Common myeloid progenitor, CD34-positive (primary cell): ENCODE data around the gene EFNB2.

Experiments used
- CTCF ChIA-PET: fragments of 350-600 bp; sonication (Branson Sonifier 250); formaldehyde crosslinking; loops from one replicate; lab custom pipeline; 2021; ENCODE audit warnings: antibody characterized with exemption; lab: Charles Lee
- POLR2A ChIA-PET: fragments of 350-600 bp; sonication (Branson Sonifier 250); formaldehyde crosslinking; loops from one replicate; lab custom pipeline; 2021; ENCODE audit warnings: antibody characterized with exemption; lab: Charles Lee
- DNase-seq, 3 donors: peaks; one replicate each; pipeline versions ENCODE4 v3.0.0 to v3.0.0-alpha.2; 2013
- H3K27ac ChIP-seq, 2 experiments: 1 replicate in 1 of 2; 2 replicates in 1 of 2; pipeline ENCODE4 v1.7.0; 2013; ENCODE audit warnings: inconsistent platforms in 2 of 2, low read length in 2 of 2, mild to moderate bottlenecking in 2 of 2, low read depth in 1 of 2, moderate library complexity in 1 of 2; ENCODE audit not compliant: severe bottlenecking in 2 of 2, insufficient read depth in 1 of 2, poor library complexity in 1 of 2
- H3K27me3 ChIP-seq, 5 experiments: replicated peaks in 2 of 5; 1 replicate in 3 of 5; 2 replicates in 2 of 5; pipeline versions ENCODE4 v1.6.1 to v1.7.0; 2013; ENCODE audit warnings: low read length in 4 of 5, mild to moderate bottlenecking in 2 of 5, moderate library complexity in 2 of 5, inconsistent platforms in 1 of 5; ENCODE audit not compliant: insufficient read depth in 5 of 5, control insufficient read depth in 4 of 5
- H3K36me3 ChIP-seq, 4 experiments: 1 replicate in 2 of 4; 2 replicates in 2 of 4; pipeline versions ENCODE4 v1.6.1 to v1.7.0; 2013; ENCODE audit warnings: low read length in 3 of 4, control low read depth in 1 of 4, mild to moderate bottlenecking in 1 of 4; ENCODE audit not compliant: control insufficient read depth in 4 of 4, insufficient read depth in 4 of 4
- H3K4me1 ChIP-seq, 4 experiments: 1 replicate in 3 of 4; 2 replicates in 1 of 4; pipeline versions ENCODE4 v1.6.1 to v1.7.1; 2013; ENCODE audit warnings: low read length in 3 of 4, mild to moderate bottlenecking in 3 of 4, control low read depth in 1 of 4, inconsistent platforms in 1 of 4, moderate library complexity in 1 of 4; ENCODE audit not compliant: control insufficient read depth in 4 of 4, insufficient read depth in 4 of 4; ENCODE audit errors: control extremely low read depth in 1 of 4
- H3K4me3 ChIP-seq, 7 experiments: 1 replicate in 4 of 7; 2 replicates in 3 of 7; pipeline versions ENCODE4 v1.5.1 to v1.7.0; 2013; ENCODE audit warnings: mild to moderate bottlenecking in 7 of 7, low read length in 6 of 7, moderate library complexity in 6 of 7, inconsistent platforms in 2 of 7, low read depth in 2 of 7, control low read depth in 1 of 7; ENCODE audit not compliant: insufficient read depth in 4 of 7, control insufficient read depth in 1 of 7; ENCODE audit errors: extremely low read depth in 1 of 7
- H3K9me3 ChIP-seq, 5 experiments: 1 replicate in 4 of 5; 2 replicates in 1 of 5; pipeline versions ENCODE4 v1.6.1 to v1.7.1; 2013; ENCODE audit warnings: low read length in 4 of 5, mild to moderate bottlenecking in 2 of 5, inconsistent platforms in 1 of 5, low read depth in 1 of 5, moderate library complexity in 1 of 5; ENCODE audit not compliant: control insufficient read depth in 4 of 5, insufficient read depth in 2 of 5; ENCODE audit errors: control extremely low read depth in 1 of 5
- WGBS: methylation state at CpG from one replicate; pipeline ENCODE4 v1.1.5; 2013; ENCODE audit not compliant: insufficient coverage; 5-methylcytosine and 5-hydroxymethylcytosine counted together

Gene EFNB2

DNA sequence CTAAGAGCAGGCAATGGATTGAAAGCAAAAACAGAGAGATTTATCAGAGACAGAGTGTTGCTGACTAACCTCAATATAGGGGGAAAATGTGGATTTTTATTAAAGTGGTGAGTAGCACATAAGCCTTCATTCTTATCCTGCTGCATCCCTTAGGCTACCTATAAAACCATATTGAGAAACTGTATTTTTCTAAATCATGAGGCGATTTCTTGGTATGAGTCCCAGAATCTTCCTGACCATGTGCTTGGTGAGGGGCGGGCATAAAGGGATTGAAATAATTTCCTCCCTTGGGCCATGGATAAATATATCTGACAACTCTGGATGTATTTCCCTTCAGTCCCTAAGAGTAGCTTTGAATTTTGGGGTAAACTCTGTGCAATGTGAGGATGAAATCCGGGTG is 72.8 kb downstream of the EFNB2 start:
- H3K27ac ChIP-seq, result no peak overlapping the region
- WGBS, result 100% methylated on average over 1 of the region's 3 CpGs
- no peaks in the 10 kb centered on the region for H3K9me3 ChIP-seq
- peaks cover 0 to 2% (median 0%) of the 10 kb centered on the region in 5 experiments for H3K27me3 ChIP-seq
- ChIA-PET POLR2A (no interaction called here), CTCF (no interaction called here)
- no peaks in the 10 kb centered on the region for H3K36me3 ChIP-seq
- H3K4me1 ChIP-seq, result peaks cover 0 to 4% (median 0%) of the 10 kb centered on the region in 4 experiments
- no peak for DNase-seq
- no peak overlapping the region for H3K4me3 ChIP-seq

DNA sequence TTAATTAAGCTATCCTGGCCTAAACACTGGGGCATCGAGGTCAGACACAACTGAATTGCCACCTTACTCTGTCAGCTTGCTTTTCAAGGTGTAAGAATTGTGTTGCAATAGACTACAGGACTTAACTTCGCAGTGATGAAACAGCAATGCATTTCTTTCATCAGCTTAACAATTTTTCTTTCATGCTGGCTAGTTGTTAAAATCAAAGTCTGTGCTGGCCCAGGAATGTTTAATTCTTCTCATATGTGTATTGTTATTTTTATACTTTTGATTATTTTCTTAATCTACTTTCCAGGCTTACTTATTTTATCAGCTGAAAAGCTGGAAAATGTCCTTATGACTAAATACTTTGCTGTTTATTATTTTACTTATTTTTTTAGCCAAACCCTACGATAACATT is 79.7 kb downstream of the EFNB2 start:
- WGBS, result 100% methylated on average over 2 of the region's 3 CpGs
- POLR2A ChIA-PET, result no interaction called here

DNA sequence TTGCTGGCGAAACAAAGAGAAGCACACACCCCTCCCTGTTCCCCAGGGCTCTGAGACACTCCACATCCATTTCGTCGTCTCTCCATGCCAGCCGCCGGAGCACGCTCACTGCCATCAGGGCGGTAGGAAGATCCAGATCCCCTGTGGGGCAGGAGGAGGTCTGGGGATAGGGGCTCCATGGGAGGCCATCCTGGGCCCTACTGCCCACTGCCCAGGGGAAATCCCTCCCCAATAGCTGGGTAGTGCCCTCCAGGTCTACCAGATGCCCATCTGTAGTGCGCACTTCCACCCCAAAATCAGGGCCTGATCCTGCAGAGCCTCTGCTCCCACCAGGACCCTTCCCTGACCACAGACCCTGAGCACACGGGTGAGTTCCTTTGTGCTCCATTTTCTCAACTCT is 80.3 kb downstream of the EFNB2 start:
- Histone ChIP-seq H3K27me3 (no peaks in the 10 kb centered on the region), H3K4me1 (no peaks in the 10 kb centered on the region), H3K4me3 (no peak overlapping the region), H3K9me3 (no peaks in the 10 kb centered on the region), H3K27ac (no peak overlapping the region), H3K36me3 (no peaks in the 10 kb centered on the region)
- ChIA-PET POLR2A (no interaction called here), CTCF (interaction anchor here (0.7 kb wide), 1 partner anchor 30 kb away, joined by 3 read pairs; no protein-coding TSS in a partner anchor)
- no peak for DNase-seq
- 100% methylated on average over 4 of the region's 9 CpGs for WGBS

More for the DNA sequence above, 79.7 kb downstream of the EFNB2 start:
- CTCF ChIA-PET, result interaction anchor here (2.2 kb wide), 1 partner anchor 10 kb away, joined by 7 read pairs; no protein-coding TSS in a partner anchor
- Histone ChIP-seq H3K4me3 (no peak overlapping the region), H3K27ac (no peak overlapping the region), H3K27me3 (no peaks in the 10 kb centered on the region), H3K9me3 (no peaks in the 10 kb centered on the region), H3K4me1 (no peaks in the 10 kb centered on the region), H3K36me3 (no peaks in the 10 kb centered on the region)
- no peak for DNase-seq

DNA sequence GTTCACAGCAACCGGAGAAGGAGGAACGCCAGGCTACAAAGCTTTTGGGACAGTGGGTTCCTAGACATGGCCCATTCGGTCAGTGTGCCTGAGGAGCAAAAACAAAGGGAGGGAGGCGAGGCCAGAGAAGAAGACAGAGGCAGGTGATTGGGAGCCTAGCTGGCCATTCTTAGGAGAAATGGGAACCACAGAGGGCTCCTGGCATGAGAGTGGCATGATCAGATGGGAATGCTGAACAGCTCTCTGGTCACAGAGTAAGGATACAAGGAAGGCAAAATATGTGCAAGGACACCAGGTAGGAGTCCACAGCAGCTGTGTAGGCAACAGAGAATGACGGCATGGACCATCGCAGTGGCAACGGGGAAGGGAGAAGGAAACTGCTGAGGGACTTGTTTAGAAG is 82.4 kb downstream of the EFNB2 start:
- no peaks in the 10 kb centered on the region for H3K36me3 ChIP-seq
- peaks cover 0 to 4% (median 0%) of the 10 kb centered on the region in 5 experiments for H3K9me3 ChIP-seq
- no peak overlapping the region for H3K27ac ChIP-seq
- CTCF ChIA-PET, result interaction anchor here (1.4 kb wide), 1 partner anchor 30 kb away, joined by 3 read pairs; no protein-coding TSS in a partner anchor
- 99% methylated on average over 7 of the region's 7 CpGs for WGBS
- DNase-seq, result no peak
- POLR2A ChIA-PET, result no interaction called here
- H3K4me1 ChIP-seq, result no peaks in the 10 kb centered on the region
- H3K4me3 ChIP-seq, result no peak overlapping the region
- no peaks in the 10 kb centered on the region for H3K27me3 ChIP-seq

DNA sequence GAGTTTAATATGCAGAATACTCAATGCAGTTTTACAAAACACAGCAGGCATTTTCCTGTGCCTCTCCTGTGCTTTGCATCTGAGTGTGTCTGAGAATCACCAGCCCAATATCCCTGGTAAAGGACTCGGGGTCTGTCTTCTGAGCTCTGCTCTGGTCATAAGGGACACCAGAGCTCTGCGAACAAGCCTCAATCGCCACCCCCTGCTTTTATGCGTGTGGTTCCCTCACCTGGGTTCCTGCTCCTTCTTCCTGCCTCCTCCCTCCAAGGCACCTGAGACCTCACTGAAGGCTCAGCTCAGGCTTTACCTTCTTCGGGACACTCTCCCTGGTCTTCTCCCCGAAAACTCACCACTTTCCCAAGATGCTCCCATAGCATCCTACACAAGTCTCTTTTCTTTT is 84.5 kb downstream of the EFNB2 start:
- 99% methylated on average over 6 of the region's 6 CpGs for WGBS
- Histone ChIP-seq H3K36me3 (no peaks in the 10 kb centered on the region), H3K4me1 (no peaks in the 10 kb centered on the region), H3K27me3 (peaks cover 0 to 2% (median 0%) of the 10 kb centered on the region in 5 experiments), H3K4me3 (no peak overlapping the region), H3K27ac (no peak overlapping the region), H3K9me3 (peaks cover 0 to 4% (median 0%) of the 10 kb centered on the region in 5 experiments)
- ChIA-PET POLR2A (no interaction called here), CTCF (no interaction called here)
- DNase-seq, result no peak

DNA sequence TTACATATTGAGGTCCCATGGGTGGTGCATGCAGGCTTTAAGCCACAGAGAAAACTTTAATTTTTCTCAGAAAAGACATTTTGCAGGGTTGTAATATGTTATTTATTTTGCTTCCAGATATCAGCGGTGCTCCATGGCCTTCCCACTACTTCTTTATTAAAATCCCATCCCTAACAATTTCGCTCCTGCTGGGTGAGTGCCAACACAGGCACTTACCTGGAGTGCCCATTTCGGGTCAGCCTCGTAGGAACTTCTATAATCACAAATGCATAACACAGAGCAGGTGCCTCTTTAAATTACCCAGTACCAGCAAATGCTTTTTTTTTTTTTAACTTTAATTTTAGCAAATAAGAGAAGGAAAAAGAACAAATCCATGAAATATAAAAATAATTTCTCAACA is 86.4 kb downstream of the EFNB2 start:
- Histone ChIP-seq H3K27me3 (peaks cover 0 to 2% (median 0%) of the 10 kb centered on the region in 5 experiments), H3K4me3 (no peak overlapping the region), H3K9me3 (peaks cover 0 to 4% (median 0%) of the 10 kb centered on the region in 5 experiments), H3K36me3 (no peaks in the 10 kb centered on the region), H3K4me1 (no peaks in the 10 kb centered on the region), H3K27ac (no peak overlapping the region)
- DNase-seq, result no peak
- ChIA-PET CTCF (no interaction called here), POLR2A (no interaction called here)
- 90% methylated on average over 2 of the region's 4 CpGs for WGBS

DNA sequence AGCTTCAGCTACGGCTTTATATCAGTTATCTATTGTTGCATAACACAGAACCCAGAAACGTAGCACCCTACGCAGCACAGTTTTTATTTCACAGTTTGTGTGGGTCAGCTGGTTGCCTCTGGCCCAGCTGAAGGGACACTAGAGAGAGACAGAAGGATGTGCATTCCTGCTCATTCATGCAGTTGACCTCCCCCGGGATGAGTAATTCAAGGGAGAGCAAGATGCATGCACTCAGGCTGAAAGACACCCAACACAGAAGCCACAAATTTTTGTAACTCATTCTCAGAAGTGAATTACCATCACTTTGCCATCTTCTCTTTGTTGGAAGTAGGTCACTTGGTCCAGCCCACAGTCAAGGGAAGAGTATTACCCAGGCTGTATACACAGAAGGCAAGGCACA is 89.5 kb downstream of the EFNB2 start:
- 100% methylated on average over 1 of the region's 4 CpGs for WGBS
- peaks cover 0 to 2% (median 0%) of the 10 kb centered on the region in 5 experiments for H3K27me3 ChIP-seq
- no peak overlapping the region for H3K4me3 ChIP-seq
- CTCF ChIA-PET, result no interaction called here
- no peak for DNase-seq
- POLR2A ChIA-PET, result no interaction called here
- H3K9me3 ChIP-seq, result peaks cover 0 to 4% (median 0%) of the 10 kb centered on the region in 5 experiments
- no peaks in the 10 kb centered on the region for H3K36me3 ChIP-seq
- H3K27ac ChIP-seq, result no peak overlapping the region
- H3K4me1 ChIP-seq, result no peaks in the 10 kb centered on the region
